ENCODE results near the gene CNIH1. TPM values are rescaled to one million over a fixed set of nuclear protein-coding genes. Genes with fewer than 3 reads are reported as not detected.
"Not testable (repeated sequence)": the region's sequence is repeated elsewhere in the genome, so short reads cannot be mapped to it uniquely, and the experiment has no call there.

CNIH1 gene
- total RNA-seq, 1 donor from 2014 or later, result 140 TPM

DNA sequence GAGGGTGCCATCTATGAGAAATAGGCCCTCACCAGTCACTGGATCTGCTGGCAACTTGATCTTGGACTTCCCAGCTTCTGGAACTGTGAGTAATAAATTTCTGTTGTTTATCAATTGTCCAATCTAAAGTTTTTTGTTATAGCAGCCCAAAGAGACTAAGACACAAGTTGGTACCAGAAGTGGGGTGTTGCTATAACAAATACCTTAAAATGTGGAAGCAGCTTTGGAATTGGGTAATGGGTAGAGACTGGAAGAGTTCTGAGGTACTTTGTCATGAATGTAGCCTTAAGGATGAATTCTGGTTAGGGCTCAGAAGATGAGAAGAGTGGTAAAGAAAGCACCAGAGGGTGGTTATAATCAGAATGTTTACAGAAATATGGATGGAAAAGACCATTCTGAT lies 26.1 kb upstream of the CNIH1 start:
- H3K27ac Mint-ChIP-seq (ENCODE audit: unreplicated experiment), result no peak overlapping the region
- H3K27me3 Mint-ChIP-seq (ENCODE audit: low read depth), result no peaks in the 10 kb centered on the region
- DNase-seq (ENCODE audit: low spot score), result no peak
- H3K36me3 Mint-ChIP-seq (ENCODE audit: low read depth), result peaks cover 10% of the 10 kb centered on the region
- peaks cover 9% of the 10 kb centered on the region for H3K9me3 Mint-ChIP-seq (ENCODE audit: low read depth)
- H3K4me3 Mint-ChIP-seq (ENCODE audit: unreplicated experiment), result no peak overlapping the region
- peaks cover 22% of the 10 kb centered on the region for H3K4me1 Mint-ChIP-seq (ENCODE audit: low read depth)
- TF ChIP-seq, protein P1, sequence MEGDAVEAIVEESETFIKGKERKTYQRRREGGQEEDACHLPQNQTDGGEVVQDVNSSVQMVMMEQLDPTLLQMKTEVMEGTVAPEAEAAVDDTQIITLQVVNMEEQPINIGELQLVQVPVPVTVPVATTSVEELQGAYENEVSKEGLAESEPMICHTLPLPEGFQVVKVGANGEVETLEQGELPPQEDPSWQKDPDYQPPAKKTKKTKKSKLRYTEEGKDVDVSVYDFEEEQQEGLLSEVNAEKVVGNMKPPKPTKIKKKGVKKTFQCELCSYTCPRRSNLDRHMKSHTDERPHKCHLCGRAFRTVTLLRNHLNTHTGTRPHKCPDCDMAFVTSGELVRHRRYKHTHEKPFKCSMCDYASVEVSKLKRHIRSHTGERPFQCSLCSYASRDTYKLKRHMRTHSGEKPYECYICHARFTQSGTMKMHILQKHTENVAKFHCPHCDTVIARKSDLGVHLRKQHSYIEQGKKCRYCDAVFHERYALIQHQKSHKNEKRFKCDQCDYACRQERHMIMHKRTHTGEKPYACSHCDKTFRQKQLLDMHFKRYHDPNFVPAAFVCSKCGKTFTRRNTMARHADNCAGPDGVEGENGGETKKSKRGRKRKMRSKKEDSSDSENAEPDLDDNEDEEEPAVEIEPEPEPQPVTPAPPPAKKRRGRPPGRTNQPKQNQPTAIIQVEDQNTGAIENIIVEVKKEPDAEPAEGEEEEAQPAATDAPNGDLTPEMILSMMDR (IDR thresholded peaks at IDR 0.05), result no peak

- Mint-ChIP-seq H3K9me3 (ENCODE audit: low read depth) (peaks cover 9% of the 10 kb centered on the region), H3K4me1 (ENCODE audit: low read depth) (peaks cover 13% of the 10 kb centered on the region), H3K27me3 (ENCODE audit: low read depth) (no peaks in the 10 kb centered on the region), H3K27ac (ENCODE audit: unreplicated experiment) (no peak overlapping the region), H3K36me3 (ENCODE audit: low read depth) (peaks cover 9% of the 10 kb centered on the region), H3K4me3 (ENCODE audit: unreplicated experiment) (no peak overlapping the region)
- TF ChIP-seq, protein P1 (IDR thresholded peaks at IDR 0.05), result no peak
- no peak for DNase-seq (ENCODE audit: low spot score)
Measured at GRCh38 chr14:54465654-54466053, 24.5 kb upstream of the CNIH1 start.

DNA sequence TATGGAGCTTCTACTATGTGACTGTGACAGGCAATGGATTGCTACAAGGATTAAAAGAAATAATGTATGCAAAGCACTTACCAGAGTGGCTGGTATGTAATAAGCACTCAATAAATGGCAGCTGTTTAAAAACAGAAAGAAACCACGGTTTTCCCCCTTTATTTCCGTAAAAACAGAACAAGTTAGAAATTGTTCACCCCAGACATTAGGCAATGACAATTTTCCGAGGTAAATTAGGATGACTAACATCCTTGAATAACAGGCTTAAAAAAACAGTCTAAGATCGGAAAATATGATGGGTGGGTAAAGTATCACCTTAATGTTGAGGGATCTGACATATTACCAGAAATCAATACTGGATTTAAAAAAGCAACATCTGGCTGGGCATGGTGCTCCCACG lies 20.9 kb upstream of the CNIH1 start:
- Mint-ChIP-seq H3K9me3 (ENCODE audit: low read depth) (no peaks in the 10 kb centered on the region), H3K36me3 (ENCODE audit: low read depth) (peaks cover 5% of the 10 kb centered on the region), H3K27ac (ENCODE audit: unreplicated experiment) (no peak overlapping the region), H3K27me3 (ENCODE audit: low read depth) (no peaks in the 10 kb centered on the region), H3K4me3 (ENCODE audit: unreplicated experiment) (no peak overlapping the region), H3K4me1 (ENCODE audit: low read depth) (peaks cover 3% of the 10 kb centered on the region)
- DNase-seq (ENCODE audit: low spot score), result no peak
- TF ChIP-seq, protein P1 (IDR thresholded peaks at IDR 0.05), result no peak

DNA sequence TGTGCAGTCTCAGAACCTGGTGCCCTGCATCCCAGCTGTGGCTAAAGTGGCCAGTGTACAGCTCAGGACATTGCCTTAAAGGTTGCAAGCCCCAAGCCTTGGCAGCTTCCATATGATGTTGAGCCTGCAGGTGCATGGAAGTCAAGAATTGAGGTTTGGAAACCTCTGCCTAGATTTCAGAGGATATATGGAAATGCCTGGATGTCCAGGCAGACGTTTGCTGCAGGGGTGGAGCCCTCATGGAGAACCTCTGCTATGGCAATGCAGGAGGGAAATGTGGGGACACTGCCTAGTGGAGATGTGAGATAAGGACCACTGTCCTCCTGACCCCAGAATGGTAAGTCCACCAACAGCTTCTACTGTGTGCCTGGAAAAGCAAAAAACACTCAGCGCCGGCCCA lies 17.9 kb upstream of the CNIH1 start:
- TF ChIP-seq, protein P1 (IDR thresholded peaks at IDR 0.05), result no peak
- no peak overlapping the region for H3K4me3 Mint-ChIP-seq (ENCODE audit: unreplicated experiment)

GRCh38 chr14:54458536-54458935 lies 17.4 kb upstream of the CNIH1 start:
- H3K27me3 Mint-ChIP-seq (ENCODE audit: low read depth); H3K36me3 Mint-ChIP-seq (ENCODE audit: low read depth); DNase-seq (ENCODE audit: low spot score); H3K9me3 Mint-ChIP-seq (ENCODE audit: low read depth); H3K27ac Mint-ChIP-seq (ENCODE audit: unreplicated experiment); H3K4me3 Mint-ChIP-seq (ENCODE audit: unreplicated experiment); H3K4me1 Mint-ChIP-seq (ENCODE audit: low read depth): not testable (repeated sequence)

More for the DNA sequence above, 17.9 kb upstream of the CNIH1 start:
- H3K36me3 Mint-ChIP-seq (ENCODE audit: low read depth), result peaks cover 5% of the 10 kb centered on the region
- DNase-seq (ENCODE audit: low spot score), result no peak
- no peaks in the 10 kb centered on the region for H3K27me3 Mint-ChIP-seq (ENCODE audit: low read depth)
- no peaks in the 10 kb centered on the region for H3K9me3 Mint-ChIP-seq (ENCODE audit: low read depth)
- no peak overlapping the region for H3K27ac Mint-ChIP-seq (ENCODE audit: unreplicated experiment)
- peaks cover 3% of the 10 kb centered on the region for H3K4me1 Mint-ChIP-seq (ENCODE audit: low read depth)

GRCh38 chr14:54457609-54457996 lies 16.4 kb upstream of the CNIH1 start:
- no peaks in the 10 kb centered on the region for H3K9me3 Mint-ChIP-seq (ENCODE audit: low read depth)
- TF ChIP-seq, protein P1 (IDR thresholded peaks at IDR 0.05), result no peak
- H3K27me3 Mint-ChIP-seq (ENCODE audit: low read depth), result no peaks in the 10 kb centered on the region
- peaks cover 5% of the 10 kb centered on the region for H3K36me3 Mint-ChIP-seq (ENCODE audit: low read depth)
- peaks cover 3% of the 10 kb centered on the region for H3K4me1 Mint-ChIP-seq (ENCODE audit: low read depth)
- H3K4me3 Mint-ChIP-seq (ENCODE audit: unreplicated experiment), result no peak overlapping the region
- no peak overlapping the region for H3K27ac Mint-ChIP-seq (ENCODE audit: unreplicated experiment)
- DNase-seq (ENCODE audit: low spot score), result no peak

GRCh38 chr14:54456820-54457608 lies 15.8 kb upstream of the CNIH1 start:
- not testable (repeated sequence) for H3K9me3 Mint-ChIP-seq (ENCODE audit: low read depth); H3K27me3 Mint-ChIP-seq (ENCODE audit: low read depth); H3K4me3 Mint-ChIP-seq (ENCODE audit: unreplicated experiment); DNase-seq (ENCODE audit: low spot score); H3K36me3 Mint-ChIP-seq (ENCODE audit: low read depth); H3K27ac Mint-ChIP-seq (ENCODE audit: unreplicated experiment); H3K4me1 Mint-ChIP-seq (ENCODE audit: low read depth)
